ENCODE measurements around the gene TCF12. TPM values are rescaled to one million over a fixed set of nuclear protein-coding genes. Genes with fewer than 3 reads are reported as not detected.

Gene TCF12
- polyA plus RNA-seq, 3 donors = 15.8 to 52.5 (median 27.6) TPM

- no peak overlapping the region for H3K4me2 ChIP-seq (replicated peaks; ENCODE audit: extremely low read depth, low read length, poor library complexity, severe bottlenecking)
- no peak for DNase-seq
- Mint-ChIP-seq H3K27me3 (ENCODE audit: low read depth in 3 of 3) (no peaks in the 10 kb centered on the region), H3K27ac (no peak overlapping the region), H3K4me1 (peaks cover 5% of the 10 kb centered on the region), H3K36me3 (peaks cover 25 to 38% of the 10 kb centered on the region in 2 donors), H3K4me3 (no peak overlapping the region), H3K9me3 (no peaks in the 10 kb centered on the region)
- no CpG with 5 or more reads among the region's 2 CpGs for WGBS (ENCODE audit: insufficient coverage)
- peaks cover 22 to 58% of the 10 kb centered on the region in 2 donors for H3K36me3 ChIP-seq (replicated peaks in 1 of 2; ENCODE audit: control insufficient read depth in 1 of 2, insufficient read depth in 2 of 2, low read length in 2 of 2)
- no peak overlapping the region for H2AFZ ChIP-seq (ENCODE audit: insufficient read depth, low read depth, low read length, poor library complexity, severe bottlenecking)
- no peaks in the 10 kb centered on the region for H3K79me2 ChIP-seq (ENCODE audit: insufficient read depth, low read length)
- no peaks in the 10 kb centered on the region for H3K9me3 ChIP-seq (replicated peaks in 1 of 2; ENCODE audit: control insufficient read depth in 1 of 2, insufficient read depth in 1 of 2, low read length in 2 of 2)
- no peaks in the 10 kb centered on the region for H3K4me1 ChIP-seq (ENCODE audit: control insufficient read depth in 1 of 2, insufficient read depth in 2 of 2, low read length in 2 of 2)
- no peak overlapping the region for H3K27ac ChIP-seq (ENCODE audit: low read depth in 1 of 2, low read length in 2 of 2)
- no peaks in the 10 kb centered on the region for H3K27me3 ChIP-seq (ENCODE audit: control insufficient read depth in 2 of 2, insufficient read depth in 2 of 2, low read length in 2 of 2)
- no peak overlapping the region for H3K4me3 ChIP-seq (replicated peaks in 1 of 3; ENCODE audit: low read depth in 2 of 3, low read length in 3 of 3)
- no peak overlapping the region for H3K9ac ChIP-seq (ENCODE audit: insufficient read depth, low read length, poor library complexity, severe bottlenecking)
- H4K20me1 ChIP-seq (ENCODE audit: insufficient read depth, low read length) = no peaks in the 10 kb centered on the region
- intact Hi-C loops (cut with micrococcal nuclease) = no loop called here
- TF ChIP-seq, protein P1, sequence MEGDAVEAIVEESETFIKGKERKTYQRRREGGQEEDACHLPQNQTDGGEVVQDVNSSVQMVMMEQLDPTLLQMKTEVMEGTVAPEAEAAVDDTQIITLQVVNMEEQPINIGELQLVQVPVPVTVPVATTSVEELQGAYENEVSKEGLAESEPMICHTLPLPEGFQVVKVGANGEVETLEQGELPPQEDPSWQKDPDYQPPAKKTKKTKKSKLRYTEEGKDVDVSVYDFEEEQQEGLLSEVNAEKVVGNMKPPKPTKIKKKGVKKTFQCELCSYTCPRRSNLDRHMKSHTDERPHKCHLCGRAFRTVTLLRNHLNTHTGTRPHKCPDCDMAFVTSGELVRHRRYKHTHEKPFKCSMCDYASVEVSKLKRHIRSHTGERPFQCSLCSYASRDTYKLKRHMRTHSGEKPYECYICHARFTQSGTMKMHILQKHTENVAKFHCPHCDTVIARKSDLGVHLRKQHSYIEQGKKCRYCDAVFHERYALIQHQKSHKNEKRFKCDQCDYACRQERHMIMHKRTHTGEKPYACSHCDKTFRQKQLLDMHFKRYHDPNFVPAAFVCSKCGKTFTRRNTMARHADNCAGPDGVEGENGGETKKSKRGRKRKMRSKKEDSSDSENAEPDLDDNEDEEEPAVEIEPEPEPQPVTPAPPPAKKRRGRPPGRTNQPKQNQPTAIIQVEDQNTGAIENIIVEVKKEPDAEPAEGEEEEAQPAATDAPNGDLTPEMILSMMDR (IDR thresholded peaks at IDR 0.05) = no peak
These were observed 338.5 kb downstream of the TCF12 start for GRCh38 chr15:57256939-57257338.

DNA sequence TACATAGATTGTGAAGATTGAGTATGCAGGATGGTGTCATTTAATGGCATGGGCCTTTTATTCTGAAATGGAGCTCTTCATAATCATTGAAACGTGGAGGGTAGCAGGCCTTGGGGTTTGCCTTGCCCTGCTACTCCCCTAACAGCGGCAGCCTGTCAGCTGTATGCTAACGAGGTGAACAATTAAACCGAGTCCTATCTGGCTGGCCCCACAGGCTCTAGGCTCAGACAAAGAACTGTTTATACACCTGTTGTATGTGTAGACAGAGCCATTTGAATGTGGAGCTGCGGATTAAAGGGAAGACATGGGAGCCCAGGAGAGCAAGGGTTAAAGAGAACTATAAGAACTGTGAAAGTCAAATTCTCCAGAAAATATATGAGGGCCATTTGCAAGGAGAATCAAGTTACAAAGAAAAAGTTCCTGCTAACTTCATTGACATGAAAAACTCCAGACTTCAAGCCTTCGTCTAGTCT is 341.2 kb downstream of the TCF12 start:
- no CpG with 5 or more reads among the region's 6 CpGs for WGBS (ENCODE audit: insufficient coverage)
- H3K4me2 ChIP-seq (replicated peaks; ENCODE audit: extremely low read depth, low read length, poor library complexity, severe bottlenecking) = no peak overlapping the region
- H3K36me3 Mint-ChIP-seq = peaks cover 36 to 44% of the 10 kb centered on the region in 2 donors

More for the DNA sequence above, 341.2 kb downstream of the TCF12 start:
- no peaks in the 10 kb centered on the region for H3K79me2 ChIP-seq (ENCODE audit: insufficient read depth, low read length)
- no peak overlapping the region for H3K4me3 ChIP-seq (replicated peaks in 1 of 3; ENCODE audit: low read depth in 2 of 3, low read length in 3 of 3)
- no peak overlapping the region for H3K4me3 Mint-ChIP-seq
- peaks cover 27 to 56% of the 10 kb centered on the region in 2 donors for H3K36me3 ChIP-seq (replicated peaks in 1 of 2; ENCODE audit: control insufficient read depth in 1 of 2, insufficient read depth in 2 of 2, low read length in 2 of 2)
- TF ChIP-seq, protein P1 (IDR thresholded peaks at IDR 0.05) = no peak
- H3K27me3 ChIP-seq (ENCODE audit: control insufficient read depth in 2 of 2, insufficient read depth in 2 of 2, low read length in 2 of 2) = no peaks in the 10 kb centered on the region
- intact Hi-C loops (cut with micrococcal nuclease) = no loop called here
- H3K27ac ChIP-seq (ENCODE audit: low read depth in 1 of 2, low read length in 2 of 2) = no peak overlapping the region
- H3K27ac Mint-ChIP-seq = no peak overlapping the region
- H3K4me1 Mint-ChIP-seq = peaks cover 5% of the 10 kb centered on the region
- no peak overlapping the region for H3K9ac ChIP-seq (ENCODE audit: insufficient read depth, low read length, poor library complexity, severe bottlenecking)
- no peaks in the 10 kb centered on the region for H3K4me1 ChIP-seq (ENCODE audit: control insufficient read depth in 1 of 2, insufficient read depth in 2 of 2, low read length in 2 of 2)
- no peaks in the 10 kb centered on the region for H3K9me3 ChIP-seq (replicated peaks in 1 of 2; ENCODE audit: control insufficient read depth in 1 of 2, insufficient read depth in 1 of 2, low read length in 2 of 2)
- H4K20me1 ChIP-seq (ENCODE audit: insufficient read depth, low read length) = no peaks in the 10 kb centered on the region
- H3K9me3 Mint-ChIP-seq = no peaks in the 10 kb centered on the region
- DNase-seq = no peak
- no peak overlapping the region for H2AFZ ChIP-seq (ENCODE audit: insufficient read depth, low read depth, low read length, poor library complexity, severe bottlenecking)
- H3K27me3 Mint-ChIP-seq (ENCODE audit: low read depth in 3 of 3) = no peaks in the 10 kb centered on the region

Measured in CD14-positive monocyte (primary cell).